A549 (cell line): ENCODE measurements around the gene PTGFR.

Source experiments
- CEBPB ChIP-seq, 2 experiments: fragments of >200 bp in 1 of 2; sonication (Bioruptor Twin) in 1 of 2; formaldehyde crosslinking in 1 of 2; IDR thresholded peaks; 2 replicates each; pipeline ENCODE4 v1.6.1; 2012 to 2016
- EP300 ChIP-seq, 2 experiments: fragments of >200 bp; sonication (Bioruptor Twin); formaldehyde crosslinking; IDR thresholded peaks; 2 replicates in 1 of 2; 3 replicates in 1 of 2; pipeline ENCODE4 v1.6.1; 2016 to 2017
- ESRRA ChIP-seq: fragments of 150-350 bp; IDR thresholded peaks from 2 replicates; pipeline ENCODE4 v1.6.1; 2014; ENCODE audit warnings: mild to moderate bottlenecking, low read length, borderline replicate concordance
- PHF8 ChIP-seq: fragments of 200-600 bp; sonication (generic); IDR thresholded peaks from 2 replicates; pipeline ENCODE4 v1.6.1; 2016; ENCODE audit warnings: low read depth, mild to moderate bottlenecking, antibody characterized with exemption, moderate library complexity, borderline replicate concordance
- RAD21 ChIP-seq, 2 experiments: fragments of >200 bp in 1 of 2; sonication (Bioruptor Twin) in 1 of 2; formaldehyde crosslinking in 1 of 2; IDR thresholded peaks in 1 of 2; conservative IDR thresholded peaks in 1 of 2; 2 replicates in 1 of 2; 3 replicates in 1 of 2; pipeline ENCODE4 v1.6.1; 2012 to 2018; ENCODE audit warnings: inconsistent platforms in 1 of 2
- SMC3 ChIP-seq: fragments of >200 bp; sonication (Bioruptor Twin); formaldehyde crosslinking; IDR thresholded peaks from 3 replicates; pipeline ENCODE4 v1.6.1; 2018; ENCODE audit warnings: inconsistent platforms
- TF ChIP-seq, protein P1 (sequence below): fragments of >200 bp; sonication (Bioruptor Twin); formaldehyde crosslinking; IDR thresholded peaks from 3 replicates; pipeline ENCODE4 v1.5.1; 2016

DNA sequence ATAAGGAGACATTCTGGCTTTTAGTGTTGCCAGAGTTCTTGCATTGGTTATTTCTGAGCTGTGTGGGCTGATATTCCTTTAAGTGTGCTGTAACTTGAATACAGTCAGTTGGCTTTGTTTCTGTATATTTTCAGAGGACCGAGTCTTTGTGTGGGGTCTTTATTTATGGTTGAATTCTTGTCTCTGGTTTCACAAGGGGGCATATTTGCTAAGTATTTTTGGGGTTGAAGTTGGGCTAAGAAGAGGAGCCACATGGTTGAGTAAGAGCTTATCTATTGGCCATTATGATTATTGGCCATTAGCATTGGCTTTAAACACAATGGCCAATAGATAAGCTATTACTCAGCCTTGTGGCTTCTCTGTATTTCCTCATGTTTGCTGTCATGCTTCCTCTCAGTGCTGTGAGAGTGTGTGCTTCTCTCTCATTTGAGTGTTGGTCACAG is 26.3 kb upstream of the PTGFR start:
- no peak for TF ChIP-seq RAD21 (conservative IDR thresholded peaks at IDR 0.05 in 1 of 2, IDR thresholded peaks at IDR 0.05 in 1 of 2)
- TF ChIP-seq, protein P1, sequence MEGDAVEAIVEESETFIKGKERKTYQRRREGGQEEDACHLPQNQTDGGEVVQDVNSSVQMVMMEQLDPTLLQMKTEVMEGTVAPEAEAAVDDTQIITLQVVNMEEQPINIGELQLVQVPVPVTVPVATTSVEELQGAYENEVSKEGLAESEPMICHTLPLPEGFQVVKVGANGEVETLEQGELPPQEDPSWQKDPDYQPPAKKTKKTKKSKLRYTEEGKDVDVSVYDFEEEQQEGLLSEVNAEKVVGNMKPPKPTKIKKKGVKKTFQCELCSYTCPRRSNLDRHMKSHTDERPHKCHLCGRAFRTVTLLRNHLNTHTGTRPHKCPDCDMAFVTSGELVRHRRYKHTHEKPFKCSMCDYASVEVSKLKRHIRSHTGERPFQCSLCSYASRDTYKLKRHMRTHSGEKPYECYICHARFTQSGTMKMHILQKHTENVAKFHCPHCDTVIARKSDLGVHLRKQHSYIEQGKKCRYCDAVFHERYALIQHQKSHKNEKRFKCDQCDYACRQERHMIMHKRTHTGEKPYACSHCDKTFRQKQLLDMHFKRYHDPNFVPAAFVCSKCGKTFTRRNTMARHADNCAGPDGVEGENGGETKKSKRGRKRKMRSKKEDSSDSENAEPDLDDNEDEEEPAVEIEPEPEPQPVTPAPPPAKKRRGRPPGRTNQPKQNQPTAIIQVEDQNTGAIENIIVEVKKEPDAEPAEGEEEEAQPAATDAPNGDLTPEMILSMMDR: no peak
- no peak for TF ChIP-seq SMC3
- no peak for TF ChIP-seq PHF8
- TF ChIP-seq ESRRA: no peak
- no peak for TF ChIP-seq EP300 (IDR thresholded peaks at IDR 0.05)
- no peak for TF ChIP-seq CEBPB (IDR thresholded peaks at IDR 0.05)
